Osteocyte (in vitro differentiated cells): Measurements from ENCODE around the gene SND1. TPM values are rescaled to one million over a fixed set of nuclear protein-coding genes. Genes with fewer than 3 reads are reported as not detected.

Experiments
- DNase-seq: peaks from one replicate; pipeline ENCODE4 v3.0.0; 2021; ENCODE audit warnings: mixed read lengths; ENCODE audit not compliant: unreplicated experiment; ENCODE audit errors: extremely low spot score
- H3K27ac Mint-ChIP-seq: one replicate; pipeline ENCODE4 v1.8.0; 2021; ENCODE audit warnings: mild to moderate bottlenecking, mixed read lengths; ENCODE audit not compliant: unreplicated experiment
- H3K27me3 Mint-ChIP-seq: one replicate; pipeline ENCODE4 v1.8.0; 2021; ENCODE audit warnings: mixed read lengths; ENCODE audit not compliant: unreplicated experiment
- H3K36me3 Mint-ChIP-seq: one replicate; pipeline ENCODE4 v1.8.0; 2021; ENCODE audit warnings: mixed read lengths; ENCODE audit not compliant: unreplicated experiment
- H3K4me1 Mint-ChIP-seq: one replicate; pipeline ENCODE4 v1.8.0; 2021; ENCODE audit warnings: mixed read lengths; ENCODE audit not compliant: unreplicated experiment
- H3K4me3 Mint-ChIP-seq: one replicate; pipeline ENCODE4 v1.8.0; 2021; ENCODE audit warnings: mild to moderate bottlenecking, moderate library complexity, mixed read lengths; ENCODE audit not compliant: unreplicated experiment
- H3K9me3 Mint-ChIP-seq: one replicate; pipeline ENCODE4 v1.8.0; 2021; ENCODE audit warnings: mixed read lengths; ENCODE audit not compliant: unreplicated experiment
- total RNA-seq: library from RNA; stranded (reverse); gene quantifications from 2 replicates; pipeline ENCODE4 v1.2.1, GENCODE V29; 2021
- TF ChIP-seq, protein P1 (sequence below): fragments of 200-600 bp; sonication (generic); IDR thresholded peaks from 2 replicates; pipeline ENCODE4 v1.5.0; 2021; ENCODE audit warnings: antibody characterized with exemption, mild to moderate bottlenecking, moderate library complexity

The SND1 gene
- total RNA-seq, 1 donor from 2014 or later, result 229 TPM

DNA sequence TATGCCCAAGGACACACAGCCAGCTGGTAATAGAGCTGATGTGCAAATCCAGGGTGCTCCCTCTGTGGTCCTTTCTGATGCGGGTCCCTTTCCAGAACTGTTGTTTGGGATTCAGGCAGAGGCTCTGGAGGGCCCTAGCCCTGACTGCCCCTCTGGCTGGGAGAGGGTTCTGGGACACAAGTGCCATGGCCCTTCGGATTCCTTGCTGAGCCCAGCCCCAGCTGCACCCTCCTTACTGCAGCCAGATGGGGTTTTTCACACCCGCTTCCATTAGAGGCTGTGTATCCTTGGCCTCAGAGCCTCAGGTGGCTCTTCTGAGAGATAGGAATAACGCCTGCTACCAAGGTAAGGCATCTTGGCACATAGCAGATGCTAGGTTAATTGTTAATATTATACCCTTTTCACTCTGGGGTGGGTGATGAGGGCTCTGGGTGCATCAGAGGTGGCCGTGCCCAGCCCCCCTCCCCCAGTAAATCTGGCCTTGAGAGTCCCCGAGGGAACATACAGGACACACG is 469.0 kb downstream of the SND1 start:
- TF ChIP-seq, protein P1, sequence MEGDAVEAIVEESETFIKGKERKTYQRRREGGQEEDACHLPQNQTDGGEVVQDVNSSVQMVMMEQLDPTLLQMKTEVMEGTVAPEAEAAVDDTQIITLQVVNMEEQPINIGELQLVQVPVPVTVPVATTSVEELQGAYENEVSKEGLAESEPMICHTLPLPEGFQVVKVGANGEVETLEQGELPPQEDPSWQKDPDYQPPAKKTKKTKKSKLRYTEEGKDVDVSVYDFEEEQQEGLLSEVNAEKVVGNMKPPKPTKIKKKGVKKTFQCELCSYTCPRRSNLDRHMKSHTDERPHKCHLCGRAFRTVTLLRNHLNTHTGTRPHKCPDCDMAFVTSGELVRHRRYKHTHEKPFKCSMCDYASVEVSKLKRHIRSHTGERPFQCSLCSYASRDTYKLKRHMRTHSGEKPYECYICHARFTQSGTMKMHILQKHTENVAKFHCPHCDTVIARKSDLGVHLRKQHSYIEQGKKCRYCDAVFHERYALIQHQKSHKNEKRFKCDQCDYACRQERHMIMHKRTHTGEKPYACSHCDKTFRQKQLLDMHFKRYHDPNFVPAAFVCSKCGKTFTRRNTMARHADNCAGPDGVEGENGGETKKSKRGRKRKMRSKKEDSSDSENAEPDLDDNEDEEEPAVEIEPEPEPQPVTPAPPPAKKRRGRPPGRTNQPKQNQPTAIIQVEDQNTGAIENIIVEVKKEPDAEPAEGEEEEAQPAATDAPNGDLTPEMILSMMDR, result no peak
- peaks cover 25% of the 10 kb centered on the region for H3K27me3 Mint-ChIP-seq
- H3K4me1 Mint-ChIP-seq, result peaks cover 6% of the 10 kb centered on the region
- H3K4me3 Mint-ChIP-seq, result no peak overlapping the region
- no peaks in the 10 kb centered on the region for H3K9me3 Mint-ChIP-seq
- H3K36me3 Mint-ChIP-seq, result no peaks in the 10 kb centered on the region
- no peak overlapping the region for H3K27ac Mint-ChIP-seq
- peak; percentile 72 for DNase-seq

DNA sequence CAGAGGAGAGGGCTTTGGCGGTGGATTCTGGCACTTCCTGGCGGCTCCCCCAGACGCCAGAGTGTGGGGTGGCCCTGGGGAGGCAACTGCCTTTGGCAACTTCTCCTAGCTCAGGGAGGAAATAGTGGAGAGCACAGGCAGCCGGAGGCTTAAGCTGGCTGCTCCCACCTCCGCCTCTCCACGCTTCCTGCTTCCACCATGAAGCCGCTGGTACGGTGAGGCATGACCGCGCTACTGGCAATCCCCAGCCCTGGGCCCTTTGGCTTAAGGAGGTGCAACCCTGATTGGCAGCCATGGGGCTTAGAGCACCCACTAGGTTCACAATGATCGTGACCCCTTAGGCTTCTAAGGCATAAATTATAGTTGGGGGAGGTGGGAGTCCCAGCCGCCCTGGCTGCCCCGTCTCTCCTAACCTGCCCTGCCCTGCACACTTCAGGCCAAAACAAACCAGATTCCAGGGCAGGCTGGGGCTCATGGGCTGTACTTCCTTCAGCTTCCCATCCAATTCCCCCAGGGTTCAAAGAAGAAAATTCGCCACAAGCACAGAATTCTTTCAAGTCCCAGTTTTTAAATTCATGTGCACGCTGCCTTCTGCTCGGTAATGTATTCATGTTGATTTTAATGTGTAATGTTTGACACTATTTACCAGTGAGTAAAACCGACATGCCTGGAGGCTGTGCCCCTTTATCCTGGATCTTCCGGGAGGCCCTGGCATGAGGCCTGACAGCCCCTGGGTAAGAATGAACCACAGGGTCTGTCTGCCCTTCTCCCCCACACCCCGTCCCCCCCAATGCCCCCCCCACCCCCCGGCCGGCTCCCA is 469.9 kb downstream of the SND1 start:
- DNase-seq, result peak; percentile 64
- Mint-ChIP-seq H3K9me3 (no peaks in the 10 kb centered on the region), H3K27me3 (peaks cover 25% of the 10 kb centered on the region), H3K36me3 (no peaks in the 10 kb centered on the region), H3K4me3 (no peak overlapping the region), H3K27ac (no peak overlapping the region), H3K4me1 (peaks cover 4% of the 10 kb centered on the region)
- TF ChIP-seq, protein P1, result no peak

DNA sequence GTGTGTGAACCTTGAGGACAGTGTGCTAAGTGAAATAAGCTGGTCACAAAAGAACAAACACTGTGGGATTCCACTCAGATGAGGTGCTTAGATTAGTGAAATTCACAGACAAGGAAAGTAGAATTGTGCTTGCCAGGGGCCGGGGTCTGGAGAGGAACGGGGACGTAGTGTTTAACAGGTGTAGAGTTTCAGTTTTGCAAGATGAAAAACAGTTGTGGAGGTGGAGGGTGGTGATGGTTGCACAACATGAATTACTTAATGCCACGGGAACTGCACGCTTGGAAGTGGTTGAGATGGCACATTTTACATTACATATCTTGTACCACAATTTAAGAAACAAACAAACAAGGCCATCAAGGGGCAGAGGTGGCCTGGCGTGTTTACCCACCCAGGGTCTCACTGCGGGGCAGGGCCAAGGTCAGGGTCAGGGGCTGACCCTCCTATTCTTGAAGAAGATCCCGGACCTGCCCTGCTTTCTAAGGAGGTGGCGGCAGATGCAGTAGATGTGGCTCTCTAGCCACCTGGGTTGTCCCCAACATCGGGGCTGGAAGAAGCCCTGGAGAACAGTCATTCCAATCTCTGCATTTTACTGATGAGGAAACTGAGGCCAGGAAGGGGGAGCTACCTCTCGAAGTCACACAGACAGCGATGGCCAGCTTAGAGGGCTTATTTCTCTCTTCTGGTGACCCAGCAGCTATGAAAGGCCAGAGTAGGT is 470.7 kb downstream of the SND1 start:
- no peak overlapping the region for H3K27ac Mint-ChIP-seq
- TF ChIP-seq, protein P1, result no peak
- peaks cover 25% of the 10 kb centered on the region for H3K27me3 Mint-ChIP-seq
- DNase-seq, result peak; percentile 69
- H3K4me3 Mint-ChIP-seq, result no peak overlapping the region
- peaks cover 4% of the 10 kb centered on the region for H3K4me1 Mint-ChIP-seq
- H3K9me3 Mint-ChIP-seq, result no peaks in the 10 kb centered on the region
- H3K36me3 Mint-ChIP-seq, result no peaks in the 10 kb centered on the region

- no peaks in the 10 kb centered on the region for H3K36me3 Mint-ChIP-seq
- no peak overlapping the region for H3K4me3 Mint-ChIP-seq
- H3K27ac Mint-ChIP-seq, result no peak overlapping the region
- H3K9me3 Mint-ChIP-seq, result no peaks in the 10 kb centered on the region
- DNase-seq, result peak; percentile 62
- peaks cover 4% of the 10 kb centered on the region for H3K4me1 Mint-ChIP-seq
- TF ChIP-seq, protein P1, result no peak
- peaks cover 30% of the 10 kb centered on the region for H3K27me3 Mint-ChIP-seq
These were observed 471.5 kb downstream of the SND1 start for GRCh38 chr7:128123291-128124037.
